ENCODE measurements around the gene BICRA.

Gene BICRA

GRCh38 chr19:47671499-47671898 lies 62.6 kb downstream of the BICRA start:
- no peak for TF ChIP-seq PAX5 (IDR thresholded peaks at IDR 0.05; ENCODE audit: insufficient read depth, low read length, severe bottlenecking)
- TF ChIP-seq TAF1 (IDR thresholded peaks at IDR 0.05; ENCODE audit: low read depth, low read length) = no peak
- no peak for TF ChIP-seq POLR2A (IDR thresholded peaks at IDR 0.05; ENCODE audit: low read depth, low read length)
- no peak for TF ChIP-seq POU2F2 (IDR thresholded peaks at IDR 0.05; ENCODE audit: low read depth, low read length)
- no peak for TF ChIP-seq SPI1 (IDR thresholded peaks at IDR 0.05; ENCODE audit: low read depth, low read length)
- TF ChIP-seq POLR2AphosphoS5 (IDR thresholded peaks at IDR 0.05; ENCODE audit: low read depth, low read length) = no peak
- DNase-seq (ENCODE audit: insufficient read length, low spot score) = no peak
- FAIRE-seq = no peak

- FAIRE-seq (no peak), DNase-seq (ENCODE audit: insufficient read length, low spot score) (no peak)
- TF ChIP-seq POU2F2 (IDR thresholded peaks at IDR 0.05; ENCODE audit: low read depth, low read length) (no peak), PAX5 (IDR thresholded peaks at IDR 0.05; ENCODE audit: insufficient read depth, low read length, severe bottlenecking) (no peak), POLR2A (IDR thresholded peaks at IDR 0.05; ENCODE audit: low read depth, low read length) (no peak), SPI1 (IDR thresholded peaks at IDR 0.05; ENCODE audit: low read depth, low read length) (no peak), TAF1 (IDR thresholded peaks at IDR 0.05; ENCODE audit: low read depth, low read length) (no peak), POLR2AphosphoS5 (IDR thresholded peaks at IDR 0.05; ENCODE audit: low read depth, low read length) (no peak)
These were observed 64.5 kb downstream of the BICRA start for GRCh38 chr19:47673426-47673825.

GRCh38 chr19:47674548-47674947 lies 65.6 kb downstream of the BICRA start:
- FAIRE-seq (no peak), DNase-seq (ENCODE audit: insufficient read length, low spot score) (no peak)
- TF ChIP-seq POLR2AphosphoS5 (IDR thresholded peaks at IDR 0.05; ENCODE audit: low read depth, low read length) = no peak
- no peak for TF ChIP-seq POLR2A (IDR thresholded peaks at IDR 0.05; ENCODE audit: low read depth, low read length)
- no peak for TF ChIP-seq TAF1 (IDR thresholded peaks at IDR 0.05; ENCODE audit: low read depth, low read length)
- no peak for TF ChIP-seq PAX5 (IDR thresholded peaks at IDR 0.05; ENCODE audit: insufficient read depth, low read length, severe bottlenecking)
- TF ChIP-seq SPI1 (IDR thresholded peaks at IDR 0.05; ENCODE audit: low read depth, low read length) = no peak
- no peak for TF ChIP-seq POU2F2 (IDR thresholded peaks at IDR 0.05; ENCODE audit: low read depth, low read length)

GRCh38 chr19:47675271-47675670 lies 66.3 kb downstream of the BICRA start:
- TF ChIP-seq TAF1 (IDR thresholded peaks at IDR 0.05; ENCODE audit: low read depth, low read length) = no peak
- TF ChIP-seq POU2F2 (IDR thresholded peaks at IDR 0.05; ENCODE audit: low read depth, low read length) = no peak
- TF ChIP-seq PAX5 (IDR thresholded peaks at IDR 0.05; ENCODE audit: insufficient read depth, low read length, severe bottlenecking) = no peak
- no peak for TF ChIP-seq SPI1 (IDR thresholded peaks at IDR 0.05; ENCODE audit: low read depth, low read length)
- TF ChIP-seq POLR2A (IDR thresholded peaks at IDR 0.05; ENCODE audit: low read depth, low read length) = no peak
- DNase-seq (ENCODE audit: insufficient read length, low spot score) = no peak
- FAIRE-seq = no peak

GRCh38 chr19:47675859-47676258 lies 66.9 kb downstream of the BICRA start:
- FAIRE-seq (no peak), DNase-seq (ENCODE audit: insufficient read length, low spot score) (no peak)
- TF ChIP-seq SPI1 (IDR thresholded peaks at IDR 0.05; ENCODE audit: low read depth, low read length) (no peak), POU2F2 (IDR thresholded peaks at IDR 0.05; ENCODE audit: low read depth, low read length) (no peak), POLR2AphosphoS5 (IDR thresholded peaks at IDR 0.05; ENCODE audit: low read depth, low read length) (no peak)

- DNase-seq (ENCODE audit: insufficient read length, low spot score) = no peak
- TF ChIP-seq SPI1 (IDR thresholded peaks at IDR 0.05; ENCODE audit: low read depth, low read length) (no peak), POLR2A (IDR thresholded peaks at IDR 0.05; ENCODE audit: low read depth, low read length) (no peak), POLR2AphosphoS5 (IDR thresholded peaks at IDR 0.05; ENCODE audit: low read depth, low read length) (no peak), TAF1 (IDR thresholded peaks at IDR 0.05; ENCODE audit: low read depth, low read length) (no peak), PAX5 (IDR thresholded peaks at IDR 0.05; ENCODE audit: insufficient read depth, low read length, severe bottlenecking) (no peak), POU2F2 (IDR thresholded peaks at IDR 0.05; ENCODE audit: low read depth, low read length) (no peak)
- FAIRE-seq = no peak
These were observed 67.9 kb downstream of the BICRA start for GRCh38 chr19:47676811-47677210.

- DNase-seq (ENCODE audit: insufficient read length, low spot score) (no peak), FAIRE-seq (no peak)
- no peak for TF ChIP-seq POU2F2 (IDR thresholded peaks at IDR 0.05; ENCODE audit: low read depth, low read length)
- TF ChIP-seq SPI1 (IDR thresholded peaks at IDR 0.05; ENCODE audit: low read depth, low read length) = no peak
- no peak for TF ChIP-seq PAX5 (IDR thresholded peaks at IDR 0.05; ENCODE audit: insufficient read depth, low read length, severe bottlenecking)
- TF ChIP-seq POLR2A (IDR thresholded peaks at IDR 0.05; ENCODE audit: low read depth, low read length) = no peak
- TF ChIP-seq POLR2AphosphoS5 (IDR thresholded peaks at IDR 0.05; ENCODE audit: low read depth, low read length) = no peak
- TF ChIP-seq TAF1 (IDR thresholded peaks at IDR 0.05; ENCODE audit: low read depth, low read length) = no peak
These were observed 70.4 kb downstream of the BICRA start for GRCh38 chr19:47679251-47679900.

- FAIRE-seq (no peak), DNase-seq (ENCODE audit: insufficient read length, low spot score) (no peak)
- TF ChIP-seq POU2F2 (IDR thresholded peaks at IDR 0.05; ENCODE audit: low read depth, low read length) = no peak
- TF ChIP-seq POLR2A (IDR thresholded peaks at IDR 0.05; ENCODE audit: low read depth, low read length) = no peak
- no peak for TF ChIP-seq SPI1 (IDR thresholded peaks at IDR 0.05; ENCODE audit: low read depth, low read length)
- TF ChIP-seq POLR2AphosphoS5 (IDR thresholded peaks at IDR 0.05; ENCODE audit: low read depth, low read length) = no peak
- TF ChIP-seq PAX5 (IDR thresholded peaks at IDR 0.05; ENCODE audit: insufficient read depth, low read length, severe bottlenecking) = no peak
- no peak for TF ChIP-seq TAF1 (IDR thresholded peaks at IDR 0.05; ENCODE audit: low read depth, low read length)
These were observed 71.3 kb downstream of the BICRA start for GRCh38 chr19:47679922-47680857.

GRCh38 chr19:47680858-47681332 lies 72.0 kb downstream of the BICRA start:
- FAIRE-seq = no peak
- no peak for DNase-seq (ENCODE audit: insufficient read length, low spot score)
- TF ChIP-seq TAF1 (IDR thresholded peaks at IDR 0.05; ENCODE audit: low read depth, low read length) (no peak), POLR2A (IDR thresholded peaks at IDR 0.05; ENCODE audit: low read depth, low read length) (no peak), SPI1 (IDR thresholded peaks at IDR 0.05; ENCODE audit: low read depth, low read length) (no peak), POU2F2 (IDR thresholded peaks at IDR 0.05; ENCODE audit: low read depth, low read length) (no peak), PAX5 (IDR thresholded peaks at IDR 0.05; ENCODE audit: insufficient read depth, low read length, severe bottlenecking) (no peak), POLR2AphosphoS5 (IDR thresholded peaks at IDR 0.05; ENCODE audit: low read depth, low read length) (no peak)
